ENCODE results near the gene EFCAB6. TPM values are rescaled to one million over a fixed set of nuclear protein-coding genes. Genes with fewer than 3 reads are reported as not detected.

EFCAB6 gene
- polyA plus RNA-seq, 2 of the 4 experiments (the other 2 are of a cell fraction) = 0.46 to 1.2 TPM

DNA sequence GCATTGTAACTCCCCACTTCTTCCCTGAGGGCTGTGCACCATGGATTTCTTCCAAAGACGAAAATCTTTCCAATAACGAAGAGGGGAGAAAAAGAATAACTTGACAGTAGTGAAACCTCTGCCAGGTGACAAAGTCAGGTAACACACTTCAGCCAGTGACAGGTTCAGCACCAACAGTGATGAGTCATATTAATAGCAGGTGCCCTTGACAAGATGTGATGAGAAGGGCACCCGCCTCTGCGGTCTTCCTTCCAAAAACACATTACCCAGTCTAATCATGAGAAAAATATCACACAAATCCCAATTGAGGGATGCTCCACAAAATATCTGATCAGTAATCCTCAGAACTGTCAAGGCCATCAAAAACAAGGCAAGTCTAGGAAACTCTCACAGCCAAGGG, 157.8 kb downstream of the EFCAB6 start (continued):
- TF ChIP-seq, protein P1, sequence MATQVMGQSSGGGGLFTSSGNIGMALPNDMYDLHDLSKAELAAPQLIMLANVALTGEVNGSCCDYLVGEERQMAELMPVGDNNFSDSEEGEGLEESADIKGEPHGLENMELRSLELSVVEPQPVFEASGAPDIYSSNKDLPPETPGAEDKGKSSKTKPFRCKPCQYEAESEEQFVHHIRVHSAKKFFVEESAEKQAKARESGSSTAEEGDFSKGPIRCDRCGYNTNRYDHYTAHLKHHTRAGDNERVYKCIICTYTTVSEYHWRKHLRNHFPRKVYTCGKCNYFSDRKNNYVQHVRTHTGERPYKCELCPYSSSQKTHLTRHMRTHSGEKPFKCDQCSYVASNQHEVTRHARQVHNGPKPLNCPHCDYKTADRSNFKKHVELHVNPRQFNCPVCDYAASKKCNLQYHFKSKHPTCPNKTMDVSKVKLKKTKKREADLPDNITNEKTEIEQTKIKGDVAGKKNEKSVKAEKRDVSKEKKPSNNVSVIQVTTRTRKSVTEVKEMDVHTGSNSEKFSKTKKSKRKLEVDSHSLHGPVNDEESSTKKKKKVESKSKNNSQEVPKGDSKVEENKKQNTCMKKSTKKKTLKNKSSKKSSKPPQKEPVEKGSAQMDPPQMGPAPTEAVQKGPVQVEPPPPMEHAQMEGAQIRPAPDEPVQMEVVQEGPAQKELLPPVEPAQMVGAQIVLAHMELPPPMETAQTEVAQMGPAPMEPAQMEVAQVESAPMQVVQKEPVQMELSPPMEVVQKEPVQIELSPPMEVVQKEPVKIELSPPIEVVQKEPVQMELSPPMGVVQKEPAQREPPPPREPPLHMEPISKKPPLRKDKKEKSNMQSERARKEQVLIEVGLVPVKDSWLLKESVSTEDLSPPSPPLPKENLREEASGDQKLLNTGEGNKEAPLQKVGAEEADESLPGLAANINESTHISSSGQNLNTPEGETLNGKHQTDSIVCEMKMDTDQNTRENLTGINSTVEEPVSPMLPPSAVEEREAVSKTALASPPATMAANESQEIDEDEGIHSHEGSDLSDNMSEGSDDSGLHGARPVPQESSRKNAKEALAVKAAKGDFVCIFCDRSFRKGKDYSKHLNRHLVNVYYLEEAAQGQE (IDR thresholded peaks at IDR 0.05) = no peak
- TF ChIP-seq, protein P2, sequence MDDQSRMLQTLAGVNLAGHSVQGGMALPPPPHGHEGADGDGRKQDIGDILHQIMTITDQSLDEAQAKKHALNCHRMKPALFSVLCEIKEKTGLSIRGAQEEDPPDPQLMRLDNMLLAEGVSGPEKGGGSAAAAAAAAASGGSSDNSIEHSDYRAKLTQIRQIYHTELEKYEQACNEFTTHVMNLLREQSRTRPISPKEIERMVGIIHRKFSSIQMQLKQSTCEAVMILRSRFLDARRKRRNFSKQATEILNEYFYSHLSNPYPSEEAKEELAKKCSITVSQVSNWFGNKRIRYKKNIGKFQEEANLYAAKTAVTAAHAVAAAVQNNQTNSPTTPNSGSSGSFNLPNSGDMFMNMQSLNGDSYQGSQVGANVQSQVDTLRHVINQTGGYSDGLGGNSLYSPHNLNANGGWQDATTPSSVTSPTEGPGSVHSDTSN (IDR thresholded peaks at IDR 0.05) = no peak
- no peak for TF ChIP-seq ESRRA (IDR thresholded peaks at IDR 0.05; ENCODE audit: borderline replicate concordance, low read length)
- no peak for TF ChIP-seq RFX5 (IDR thresholded peaks at IDR 0.05)
- no peak for TF ChIP-seq RCOR1 (IDR thresholded peaks at IDR 0.05; ENCODE audit: low read depth, low read length)
- TF ChIP-seq, protein P3, sequence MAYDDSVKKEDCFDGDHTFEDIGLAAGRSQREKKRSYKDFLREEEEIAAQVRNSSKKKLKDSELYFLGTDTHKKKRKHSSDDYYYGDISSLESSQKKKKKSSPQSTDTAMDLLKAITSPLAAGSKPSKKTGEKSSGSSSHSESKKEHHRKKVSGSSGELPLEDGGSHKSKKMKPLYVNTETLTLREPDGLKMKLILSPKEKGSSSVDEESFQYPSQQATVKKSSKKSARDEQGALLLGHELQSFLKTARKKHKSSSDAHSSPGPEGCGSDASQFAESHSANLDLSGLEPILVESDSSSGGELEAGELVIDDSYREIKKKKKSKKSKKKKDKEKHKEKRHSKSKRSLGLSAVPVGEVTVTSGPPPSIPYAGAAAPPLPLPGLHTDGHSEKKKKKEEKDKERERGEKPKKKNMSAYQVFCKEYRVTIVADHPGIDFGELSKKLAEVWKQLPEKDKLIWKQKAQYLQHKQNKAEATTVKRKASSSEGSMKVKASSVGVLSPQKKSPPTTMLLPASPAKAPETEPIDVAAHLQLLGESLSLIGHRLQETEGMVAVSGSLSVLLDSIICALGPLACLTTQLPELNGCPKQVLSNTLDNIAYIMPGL (CRISPR knock-in tag; IDR thresholded peaks at IDR 0.05; ENCODE audit: borderline replicate concordance) = no peak
- TF ChIP-seq PHF8 (IDR thresholded peaks at IDR 0.05; ENCODE audit: borderline replicate concordance, low read depth) = no peak
- no peak for TF ChIP-seq RARB (CRISPR knock-in tag; IDR thresholded peaks at IDR 0.05)

DNA sequence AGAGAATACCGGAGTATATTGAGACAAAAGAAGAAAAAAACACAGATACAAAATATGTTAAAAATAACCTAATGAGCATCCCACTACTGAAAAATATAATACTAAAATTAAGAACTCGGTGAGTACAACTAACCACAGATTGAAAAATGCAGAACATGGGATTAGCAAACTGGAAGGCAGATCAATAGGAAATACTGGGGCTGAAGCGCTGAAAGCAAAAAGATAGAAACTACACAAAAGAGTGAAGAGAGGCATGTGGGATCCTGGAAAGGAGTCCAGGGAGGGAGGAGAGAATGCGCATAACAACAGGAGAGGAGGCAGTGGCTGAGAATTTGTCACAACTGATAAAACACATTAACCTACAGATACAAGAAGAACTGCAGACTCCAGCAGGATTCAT, 159.3 kb downstream of the EFCAB6 start:
- DNase-seq (ENCODE audit: low read depth in 1 of 2, low spot score in 1 of 2) (no peak), ATAC-seq (no peak), FAIRE-seq (no peak)
- Histone ChIP-seq H3K4me3 (no peak overlapping the region), H3K4me1 (no peaks in the 10 kb centered on the region), H3K9me3 (peaks cover 7% of the 10 kb centered on the region; the same call in 1 of the 3 replicates), H3K27ac (no peak overlapping the region), H3K4me2 (no peak overlapping the region)
- WGBS (ENCODE audit: missing lambda C conversion rate) = 75% methylated on average over 4 of the region's 4 CpGs
- TF ChIP-seq TFCP2L1 (CRISPR knock-in tag; IDR thresholded peaks at IDR 0.05) (no peak), GATA3 (IDR thresholded peaks at IDR 0.05; ENCODE audit: borderline replicate concordance) (no peak), CBX2 (IDR thresholded peaks at IDR 0.05; ENCODE audit: borderline replicate concordance, low read depth) (no peak), FOSL2 (IDR thresholded peaks at IDR 0.05) (no peak), FOSL2 (CRISPR knock-in tag; IDR thresholded peaks at IDR 0.05) (no peak), SMC3 (IDR thresholded peaks at IDR 0.05) (no peak), JUNB (IDR thresholded peaks at IDR 0.05) (no peak), POLR2A (IDR thresholded peaks at IDR 0.05; ENCODE audit: low read length) (no peak), POLR2AphosphoS2 (conservative IDR thresholded peaks at IDR 0.05; ENCODE audit: low read length) (no peak), FOXS1 (CRISPR knock-in tag; IDR thresholded peaks at IDR 0.05) (no peak), HOXA7 (CRISPR knock-in tag; IDR thresholded peaks at IDR 0.05) (no peak), CEBPB (IDR thresholded peaks at IDR 0.05) (no peak), EHMT2 (IDR thresholded peaks at IDR 0.05; ENCODE audit: low read depth) (no peak), FOSB (CRISPR knock-in tag; IDR thresholded peaks at IDR 0.05) (no peak), ZSCAN20 (CRISPR knock-in tag; IDR thresholded peaks at IDR 0.05) (no peak), NR3C1 (IDR thresholded peaks at IDR 0.05) (no peak), BHLHE40 (IDR thresholded peaks at IDR 0.05; ENCODE audit: low read depth, low read length) (no peak)
- TF ChIP-seq, protein P4, sequence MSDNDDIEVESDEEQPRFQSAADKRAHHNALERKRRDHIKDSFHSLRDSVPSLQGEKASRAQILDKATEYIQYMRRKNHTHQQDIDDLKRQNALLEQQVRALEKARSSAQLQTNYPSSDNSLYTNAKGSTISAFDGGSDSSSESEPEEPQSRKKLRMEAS (IDR thresholded peaks at IDR 0.05) = no peak
- TF ChIP-seq, protein P5, sequence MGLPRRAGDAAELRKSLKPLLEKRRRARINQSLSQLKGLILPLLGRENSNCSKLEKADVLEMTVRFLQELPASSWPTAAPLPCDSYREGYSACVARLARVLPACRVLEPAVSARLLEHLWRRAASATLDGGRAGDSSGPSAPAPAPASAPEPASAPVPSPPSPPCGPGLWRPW (IDR thresholded peaks at IDR 0.05) = no peak
- TF ChIP-seq, protein P6, sequence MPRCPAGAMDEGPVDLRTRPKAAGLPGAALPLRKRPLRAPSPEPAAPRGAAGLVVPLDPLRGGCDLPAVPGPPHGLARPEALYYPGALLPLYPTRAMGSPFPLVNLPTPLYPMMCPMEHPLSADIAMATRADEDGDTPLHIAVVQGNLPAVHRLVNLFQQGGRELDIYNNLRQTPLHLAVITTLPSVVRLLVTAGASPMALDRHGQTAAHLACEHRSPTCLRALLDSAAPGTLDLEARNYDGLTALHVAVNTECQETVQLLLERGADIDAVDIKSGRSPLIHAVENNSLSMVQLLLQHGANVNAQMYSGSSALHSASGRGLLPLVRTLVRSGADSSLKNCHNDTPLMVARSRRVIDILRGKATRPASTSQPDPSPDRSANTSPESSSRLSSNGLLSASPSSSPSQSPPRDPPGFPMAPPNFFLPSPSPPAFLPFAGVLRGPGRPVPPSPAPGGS (IDR thresholded peaks at IDR 0.05) = no peak
- ChIA-PET POLR2A (no interaction called here), CTCF (no interaction called here)
